Measurements from ENCODE around the gene RABGAP1L.

RABGAP1L gene

DNA sequence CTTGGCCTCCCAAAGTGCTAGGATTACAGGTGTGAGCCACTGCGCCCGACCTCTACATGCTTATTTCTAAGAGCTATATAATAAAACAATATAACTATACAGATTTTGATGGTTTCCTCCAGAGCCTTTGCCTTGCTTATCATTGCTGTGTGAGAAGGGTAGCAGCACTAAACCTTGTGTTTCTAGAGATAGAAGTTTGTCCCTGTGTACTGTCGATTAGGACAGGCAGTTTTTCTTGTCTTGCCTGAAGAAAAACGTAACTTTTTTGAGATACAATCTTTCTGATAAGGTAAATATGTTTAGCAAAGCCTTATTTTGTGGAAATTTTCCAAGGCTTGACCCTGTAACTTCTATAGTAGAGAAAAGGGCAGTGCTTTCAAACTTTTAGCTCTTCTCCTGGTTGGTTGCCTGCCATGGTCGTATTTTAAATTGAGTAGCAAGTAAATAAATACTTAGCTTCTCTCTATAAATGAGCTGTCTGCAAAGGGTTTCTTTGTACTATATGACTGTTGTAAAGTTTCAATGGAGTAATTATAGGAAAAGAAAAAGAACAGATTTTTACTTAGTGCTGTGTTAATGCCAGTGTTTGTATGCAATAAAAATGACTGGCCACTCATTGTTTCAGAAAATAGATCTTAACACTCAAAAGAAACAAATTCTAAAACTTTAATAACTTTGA is 754.0 kb downstream of the RABGAP1L start:
- H3K4me3 ChIP-seq (ENCODE audit: low read depth, low read length): no peak overlapping the region
- no peak for DNase-seq (ENCODE audit: low read depth)

DNA sequence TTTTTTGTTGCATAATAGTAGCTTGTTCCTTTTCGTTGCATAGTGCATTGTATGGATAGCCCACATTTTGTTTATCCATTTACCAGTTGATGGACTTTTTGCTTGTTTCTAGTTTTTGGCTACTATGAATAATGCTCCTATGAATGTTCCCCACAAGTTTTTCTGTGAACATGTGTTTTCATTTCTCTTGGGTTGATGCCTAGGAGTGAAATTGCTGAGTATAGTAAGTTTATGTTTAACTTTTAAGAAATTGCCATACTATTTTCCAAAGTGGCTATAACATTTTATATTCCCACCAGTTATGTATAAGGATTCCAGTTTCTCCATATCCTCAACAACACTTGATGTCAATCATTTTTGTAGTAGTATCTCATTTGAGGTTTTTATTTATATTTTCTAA is 755.7 kb downstream of the RABGAP1L start:
- no peak overlapping the region for H3K4me3 ChIP-seq (ENCODE audit: low read depth, low read length)
- no peak for DNase-seq (ENCODE audit: low read depth)

DNA sequence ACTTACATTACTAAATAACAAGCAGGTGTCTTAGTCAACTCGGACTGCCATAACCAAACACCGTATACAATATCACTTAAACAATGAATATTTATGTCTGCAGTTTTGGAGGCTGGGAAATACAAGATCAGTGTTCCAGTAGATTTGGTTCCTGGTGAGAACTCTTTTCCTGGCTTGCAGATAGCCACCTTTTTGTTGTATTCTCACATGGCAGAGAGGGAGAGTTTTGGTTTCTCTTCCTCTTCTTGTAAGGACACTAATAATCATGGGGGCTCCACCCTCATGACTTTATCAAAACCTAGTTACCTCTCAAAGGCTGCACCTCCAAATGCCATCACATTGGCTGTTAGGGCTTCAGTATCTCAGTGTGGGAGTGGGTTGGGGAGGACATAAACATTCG is 757.5 kb downstream of the RABGAP1L start:
- no peak overlapping the region for H3K4me3 ChIP-seq (ENCODE audit: low read depth, low read length)
- DNase-seq (ENCODE audit: low read depth): no peak

DNA sequence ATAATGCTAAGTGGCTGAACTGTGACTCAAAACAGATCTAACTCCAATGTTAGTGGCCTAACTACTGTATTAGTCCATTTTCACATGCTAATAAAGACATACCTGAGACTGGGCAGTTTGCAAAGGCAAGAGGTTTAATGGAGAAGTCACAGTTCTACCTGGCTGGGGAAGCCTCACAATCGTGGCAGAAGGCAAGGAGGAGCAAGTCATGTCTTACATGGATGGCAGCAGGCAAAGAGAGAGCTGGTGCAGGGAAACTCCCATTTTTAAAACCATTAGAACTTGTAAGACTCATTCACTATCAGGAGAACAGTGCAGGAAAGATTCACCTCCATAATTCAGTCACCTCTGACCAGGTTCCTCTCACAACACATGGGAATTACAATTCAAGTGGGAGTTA is 760.8 kb downstream of the RABGAP1L start:
- no peak overlapping the region for H3K4me3 ChIP-seq (ENCODE audit: low read depth, low read length)
- no peak for DNase-seq (ENCODE audit: low read depth)

DNA sequence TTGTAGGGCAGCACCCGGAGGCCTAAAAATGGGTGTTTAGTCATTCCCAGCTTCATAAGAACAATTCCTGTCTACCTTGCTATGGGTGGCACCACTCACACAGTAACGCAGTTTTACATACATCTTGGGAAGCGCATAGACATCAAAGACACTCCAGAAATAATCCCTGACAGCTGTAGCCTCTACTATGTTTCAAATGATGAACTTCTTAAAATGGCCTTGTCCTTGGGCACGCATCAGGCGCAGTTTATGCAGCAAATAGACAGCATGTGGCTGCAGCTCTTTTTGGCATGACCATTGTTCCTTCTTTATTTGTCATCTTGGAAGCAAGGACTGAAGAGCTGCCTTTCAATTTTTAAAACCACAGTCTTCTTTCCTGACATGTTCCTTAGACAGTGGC is 762.8 kb downstream of the RABGAP1L start:
- no peak overlapping the region for H3K4me3 ChIP-seq (ENCODE audit: low read depth, low read length)
- no peak for DNase-seq (ENCODE audit: low read depth)

DNA sequence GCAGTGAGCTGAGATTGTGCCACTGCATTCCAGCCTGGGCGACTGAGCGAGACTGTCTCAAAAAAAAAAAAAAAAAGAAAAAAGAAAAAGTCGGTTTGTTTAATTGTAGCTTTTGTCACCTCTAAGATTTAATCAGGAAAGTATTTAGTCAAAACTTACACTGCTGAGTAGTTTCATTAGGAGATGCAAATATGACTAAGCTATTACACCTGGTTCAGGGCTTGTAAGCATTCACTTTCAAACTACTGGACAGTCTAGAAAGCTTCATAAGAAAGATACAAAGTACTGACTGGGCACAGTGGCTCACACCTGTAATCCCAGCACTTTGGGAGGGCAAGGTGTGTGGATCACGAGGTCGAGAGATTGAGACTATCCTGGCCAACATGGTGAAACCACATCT is 764.5 kb downstream of the RABGAP1L start:
- DNase-seq (ENCODE audit: low read depth): no peak
- H3K4me3 ChIP-seq (ENCODE audit: low read depth, low read length): no peak overlapping the region

DNA sequence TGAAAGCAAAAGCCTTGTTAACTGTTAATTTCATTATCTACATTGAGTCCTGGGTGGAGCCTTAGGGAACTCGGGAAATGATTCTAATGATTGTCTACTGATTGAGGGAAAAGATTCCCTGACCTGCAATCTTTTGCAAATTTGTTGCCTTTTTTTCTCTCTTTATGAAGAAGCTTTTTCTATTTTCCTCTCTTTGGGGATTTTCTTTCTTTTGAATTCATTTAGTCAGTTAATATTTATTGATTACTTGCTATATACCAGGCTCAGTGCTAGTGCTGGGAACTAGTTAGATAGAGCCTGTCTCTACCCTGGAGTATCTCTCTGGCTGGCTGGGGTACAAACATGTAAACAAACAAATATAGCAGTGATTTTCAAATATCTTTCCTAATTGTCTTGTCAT is 769.2 kb downstream of the RABGAP1L start:
- H3K4me3 ChIP-seq (ENCODE audit: low read depth, low read length): no peak overlapping the region
- DNase-seq (ENCODE audit: low read depth): no peak

DNA sequence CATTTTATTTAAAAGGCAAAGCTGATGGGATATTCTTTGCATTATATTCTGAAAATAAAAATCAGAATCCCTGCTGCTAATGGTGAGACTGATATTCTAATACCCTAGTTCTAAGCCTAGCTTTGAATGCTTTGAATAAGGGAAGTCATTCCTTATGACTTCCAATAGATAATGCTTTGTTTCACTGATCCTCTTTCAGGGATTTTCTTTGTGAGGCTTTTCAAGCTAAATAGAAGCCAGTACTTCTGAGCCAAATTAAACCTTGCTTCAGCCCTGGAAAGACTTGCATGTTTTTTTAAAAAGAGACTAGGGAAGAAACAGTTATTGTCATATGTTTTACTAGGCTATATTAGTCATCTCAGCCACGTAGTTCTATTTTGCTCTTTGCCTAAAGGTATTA is 771.9 kb downstream of the RABGAP1L start:
- no peak overlapping the region for H3K4me3 ChIP-seq (ENCODE audit: low read depth, low read length)
- DNase-seq (ENCODE audit: low read depth): no peak

DNA sequence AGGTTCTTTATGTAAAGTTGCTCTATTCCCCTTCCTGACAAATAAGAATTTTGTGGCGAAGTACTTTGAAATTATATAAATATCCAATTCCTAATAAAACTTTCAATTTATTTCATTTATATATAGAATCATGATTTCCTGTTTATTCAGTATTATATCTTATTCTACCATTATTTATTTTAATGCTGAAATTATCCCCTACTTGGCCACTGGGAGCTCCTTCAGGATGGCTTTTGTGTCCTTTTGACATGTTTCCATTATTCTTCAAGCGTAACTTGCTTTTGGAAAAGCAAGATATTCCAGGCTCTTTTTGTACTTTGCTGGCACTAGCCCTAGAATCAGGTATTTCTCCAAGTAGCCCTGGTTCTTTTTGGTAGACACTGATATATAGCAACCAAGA is 773.3 kb downstream of the RABGAP1L start:
- DNase-seq (ENCODE audit: low read depth): no peak
- H3K4me3 ChIP-seq (ENCODE audit: low read depth, low read length): no peak overlapping the region

DNA sequence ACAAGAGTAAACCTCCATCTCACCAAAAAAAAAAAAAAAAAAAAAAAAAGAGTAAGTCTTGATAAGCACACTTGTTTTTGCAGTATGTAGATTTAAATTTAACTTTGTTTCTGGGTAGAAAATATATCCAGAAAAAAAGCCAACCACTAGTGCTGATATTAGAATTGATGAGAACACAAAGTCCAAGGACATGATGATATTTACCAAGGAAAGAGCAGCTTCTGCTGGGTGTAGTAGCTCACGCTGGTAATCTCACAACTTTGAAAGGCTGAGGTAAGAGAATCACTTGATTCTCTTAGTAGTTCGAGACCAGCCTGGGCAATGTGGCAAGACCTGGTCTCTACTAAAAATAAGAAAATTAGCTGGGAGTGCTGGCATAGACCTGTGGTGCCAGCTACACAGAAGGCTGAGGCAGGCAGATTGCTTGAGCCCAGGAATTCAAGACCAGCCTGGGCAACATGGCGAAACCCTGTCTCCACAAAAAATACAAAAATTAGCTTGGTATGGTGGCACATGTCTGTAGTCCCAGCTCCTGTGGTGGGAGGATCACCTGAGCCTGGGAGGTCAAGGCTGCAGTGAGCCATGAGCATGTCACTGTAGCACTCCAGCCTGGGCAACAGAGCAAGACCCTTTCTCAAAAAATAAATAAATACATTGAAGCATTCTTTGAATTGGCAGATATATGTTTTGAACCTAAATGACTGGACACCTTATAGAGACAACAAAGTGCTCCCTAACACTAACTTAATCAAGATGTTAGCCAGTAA is 776.8 kb downstream of the RABGAP1L start:
- no peak for DNase-seq (ENCODE audit: low read depth)
- H3K4me3 ChIP-seq (ENCODE audit: low read depth, low read length): no peak overlapping the region

DNA sequence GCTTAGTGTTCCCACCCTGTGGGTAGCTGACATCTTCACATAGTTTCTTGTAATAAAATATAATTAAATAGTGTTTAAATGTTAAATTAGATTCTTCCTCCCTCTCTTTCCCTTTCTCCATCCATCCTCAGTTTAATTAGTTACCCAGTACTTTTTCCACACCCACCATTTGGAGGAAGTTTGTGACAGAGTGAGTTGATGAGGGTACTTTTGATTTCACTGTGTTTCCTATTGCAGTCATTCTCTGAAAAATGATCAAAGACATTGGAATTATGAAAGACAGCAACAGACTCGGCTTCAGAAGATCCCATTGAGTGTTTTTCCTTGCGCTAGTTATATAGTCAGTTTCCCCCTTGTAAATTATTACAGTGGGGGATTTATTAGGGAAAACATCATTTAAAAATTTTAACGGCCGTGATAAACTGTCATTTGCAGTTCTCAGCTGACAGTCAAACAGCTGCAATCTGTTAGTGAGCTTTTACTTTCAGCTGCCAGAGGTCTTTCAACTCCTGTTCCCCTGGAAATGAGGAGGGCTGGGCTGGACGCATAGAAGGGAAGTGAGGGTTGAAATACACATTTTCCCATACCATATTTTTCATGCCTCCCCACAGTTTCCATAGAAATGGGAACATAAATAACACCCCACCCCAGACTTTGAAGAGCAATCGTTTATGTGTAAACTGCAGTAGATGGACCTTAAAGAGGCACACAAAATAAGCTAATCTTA is 779.1 kb downstream of the RABGAP1L start:
- no peak overlapping the region for H3K4me3 ChIP-seq (ENCODE audit: low read depth, low read length)
- no peak for DNase-seq (ENCODE audit: low read depth)

DNA sequence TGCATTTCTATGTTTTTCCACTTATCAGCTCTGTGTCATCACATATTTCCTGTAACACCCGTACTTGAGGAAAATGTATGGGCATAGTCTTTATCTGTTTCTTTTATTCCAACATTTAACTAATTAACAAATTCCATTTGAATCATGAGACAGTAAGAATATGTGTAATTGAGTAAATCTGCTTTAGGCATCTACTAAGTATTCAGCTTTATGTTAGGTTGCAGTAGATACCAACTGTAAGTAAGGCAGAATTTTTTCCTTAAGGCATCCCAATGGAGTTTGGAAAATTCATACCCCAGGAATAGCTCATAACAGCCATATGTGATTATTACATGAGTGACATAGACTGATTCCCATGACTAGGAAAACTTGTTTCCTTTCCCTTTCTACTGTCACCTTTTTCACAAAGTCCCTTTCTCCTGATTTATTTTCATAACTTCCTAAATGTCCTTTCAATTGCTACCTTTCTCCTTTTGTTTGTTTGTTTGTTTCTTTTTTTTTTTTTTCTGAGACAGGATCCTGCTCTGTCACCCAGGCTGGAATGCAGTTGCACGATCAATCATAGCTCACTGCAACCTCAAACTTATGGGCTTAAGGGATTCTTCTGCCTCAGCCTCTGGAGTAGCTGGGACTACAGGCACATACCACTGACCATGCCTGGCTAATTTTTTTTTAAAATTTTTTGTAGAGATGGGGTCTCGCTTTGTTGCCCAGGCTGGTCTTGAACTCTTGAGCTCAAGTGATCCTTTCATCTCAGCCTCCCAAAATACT is 780.6 kb downstream of the RABGAP1L start:
- no peak overlapping the region for H3K4me3 ChIP-seq (ENCODE audit: low read depth, low read length)
- no peak for DNase-seq (ENCODE audit: low read depth)

DNA sequence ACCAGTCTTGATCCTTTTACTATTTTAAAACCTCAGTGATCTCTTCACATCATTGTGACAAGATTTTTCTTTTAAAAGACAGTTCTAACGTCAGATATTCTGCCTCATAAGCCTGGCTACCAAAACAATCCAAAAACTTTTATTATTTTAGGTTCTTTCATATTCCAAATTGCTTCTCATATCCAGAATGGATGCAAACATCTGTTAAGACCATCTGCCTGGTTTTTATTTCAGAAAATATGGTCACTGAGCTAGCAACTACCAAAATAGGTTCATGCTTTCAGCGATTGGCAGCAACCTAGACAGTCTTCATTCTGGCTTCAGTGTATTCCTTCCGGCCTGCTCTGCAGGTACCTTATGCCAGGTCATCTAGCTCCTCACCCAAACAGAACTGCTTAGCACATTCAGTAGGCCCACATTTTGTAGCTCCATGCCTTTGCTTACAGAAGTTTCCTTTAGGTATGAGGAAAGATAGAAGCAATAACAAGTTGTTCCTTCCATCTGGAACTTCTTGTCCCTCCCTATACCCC is 781.4 kb downstream of the RABGAP1L start:
- no peak overlapping the region for H3K4me3 ChIP-seq (ENCODE audit: low read depth, low read length)
- DNase-seq (ENCODE audit: low read depth): no peak

DNA sequence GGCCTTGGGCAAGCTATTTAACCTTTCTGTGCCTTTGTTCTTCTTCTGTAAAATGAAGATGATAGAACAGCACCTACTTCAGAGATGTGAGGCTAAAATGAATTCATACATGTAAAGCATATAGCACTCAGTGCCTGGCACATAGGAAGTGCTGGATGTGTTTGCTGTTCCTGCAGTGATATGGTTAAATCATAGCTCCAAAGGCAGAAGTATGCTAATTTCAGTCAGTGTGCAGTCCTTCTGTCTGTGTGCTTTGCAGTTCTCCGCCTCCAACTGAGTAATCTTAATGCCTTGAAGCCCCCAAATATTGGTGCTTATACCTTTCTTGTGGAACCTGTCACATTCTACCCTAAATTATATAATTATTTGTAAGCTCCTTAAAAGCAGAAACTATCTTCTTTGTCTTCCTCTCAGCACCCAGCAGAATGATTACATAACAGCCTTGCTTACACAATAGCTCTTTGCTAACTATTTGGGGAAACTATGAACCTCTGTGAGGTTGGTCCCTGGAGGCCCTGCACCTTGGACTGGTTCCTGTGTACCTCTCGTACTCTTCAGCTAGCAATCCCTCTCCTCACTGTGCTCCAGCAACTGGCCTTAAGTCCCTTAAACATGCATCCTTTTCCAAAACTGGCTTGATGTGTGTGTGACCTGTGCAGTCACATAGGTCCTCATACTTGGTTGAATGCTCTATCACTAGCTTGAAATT is 783.4 kb downstream of the RABGAP1L start:
- no peak for DNase-seq (ENCODE audit: low read depth)
- no peak overlapping the region for H3K4me3 ChIP-seq (ENCODE audit: low read depth, low read length)

DNA sequence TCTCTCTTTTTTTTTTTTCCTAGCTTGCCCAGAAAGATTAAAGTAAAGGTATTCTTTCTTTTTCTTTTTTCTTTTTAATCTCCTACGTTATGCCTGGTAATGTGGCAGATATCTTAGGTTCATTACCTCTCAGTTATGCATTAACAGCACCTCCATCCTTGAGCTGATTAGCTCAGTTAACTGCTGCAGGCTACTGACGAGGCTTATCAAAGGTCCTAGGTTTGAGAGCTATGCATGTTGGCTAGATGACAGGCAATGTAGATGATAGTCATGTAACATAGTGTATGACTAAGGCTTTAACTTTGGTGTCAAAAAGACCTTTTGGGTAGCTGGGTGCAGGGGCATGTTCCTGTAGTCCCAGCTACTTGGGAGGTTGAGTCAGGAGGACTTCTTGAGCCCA is 786.7 kb downstream of the RABGAP1L start:
- DNase-seq (ENCODE audit: low read depth): no peak

DNA sequence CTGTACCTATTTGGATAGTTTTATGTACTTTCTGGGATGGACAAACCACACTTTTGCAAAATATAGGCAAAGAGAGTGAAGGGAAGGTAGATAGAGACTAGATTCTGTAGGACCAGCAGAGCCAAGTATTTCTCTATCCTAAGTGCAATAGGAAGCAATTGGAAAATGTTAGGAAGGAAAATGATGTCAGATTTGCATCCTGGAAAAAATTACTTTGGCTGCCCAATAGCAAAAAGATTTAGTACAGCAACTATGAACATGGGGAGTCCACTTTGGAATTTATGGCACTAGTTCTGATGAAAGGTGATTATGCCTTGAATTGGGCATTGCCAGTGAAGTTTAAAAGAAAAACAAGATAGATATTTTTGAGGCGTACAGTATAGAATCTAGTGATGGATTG is 789.7 kb downstream of the RABGAP1L start:
- DNase-seq (ENCODE audit: low read depth): no peak

More for the DNA sequence above, 786.7 kb downstream of the RABGAP1L start:
- H3K4me3 ChIP-seq (ENCODE audit: low read depth, low read length): no peak overlapping the region

DNA sequence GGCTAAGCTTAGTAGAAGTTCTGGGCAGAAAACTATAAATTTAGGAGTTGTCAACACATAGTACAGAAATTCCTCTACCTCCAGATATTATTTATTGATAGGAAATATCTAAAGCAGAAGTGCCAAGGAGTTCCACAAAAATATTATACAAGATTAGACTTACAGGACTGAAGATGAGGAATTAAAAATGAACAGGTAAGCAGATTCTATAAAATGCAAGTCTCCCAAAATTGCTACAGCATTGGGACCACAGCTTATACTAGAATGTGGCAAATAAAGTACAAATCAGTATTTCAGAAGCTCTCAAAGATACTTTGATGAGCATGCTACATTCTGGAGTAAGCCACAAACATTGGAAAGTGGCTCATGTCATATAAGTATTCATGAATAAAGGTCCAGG is 790.3 kb downstream of the RABGAP1L start:
- no peak for DNase-seq (ENCODE audit: low read depth)
- no peak overlapping the region for H3K4me3 ChIP-seq (ENCODE audit: low read depth, low read length)

More for the DNA sequence above, 789.7 kb downstream of the RABGAP1L start:
- no peak overlapping the region for H3K4me3 ChIP-seq (ENCODE audit: low read depth, low read length)

DNA sequence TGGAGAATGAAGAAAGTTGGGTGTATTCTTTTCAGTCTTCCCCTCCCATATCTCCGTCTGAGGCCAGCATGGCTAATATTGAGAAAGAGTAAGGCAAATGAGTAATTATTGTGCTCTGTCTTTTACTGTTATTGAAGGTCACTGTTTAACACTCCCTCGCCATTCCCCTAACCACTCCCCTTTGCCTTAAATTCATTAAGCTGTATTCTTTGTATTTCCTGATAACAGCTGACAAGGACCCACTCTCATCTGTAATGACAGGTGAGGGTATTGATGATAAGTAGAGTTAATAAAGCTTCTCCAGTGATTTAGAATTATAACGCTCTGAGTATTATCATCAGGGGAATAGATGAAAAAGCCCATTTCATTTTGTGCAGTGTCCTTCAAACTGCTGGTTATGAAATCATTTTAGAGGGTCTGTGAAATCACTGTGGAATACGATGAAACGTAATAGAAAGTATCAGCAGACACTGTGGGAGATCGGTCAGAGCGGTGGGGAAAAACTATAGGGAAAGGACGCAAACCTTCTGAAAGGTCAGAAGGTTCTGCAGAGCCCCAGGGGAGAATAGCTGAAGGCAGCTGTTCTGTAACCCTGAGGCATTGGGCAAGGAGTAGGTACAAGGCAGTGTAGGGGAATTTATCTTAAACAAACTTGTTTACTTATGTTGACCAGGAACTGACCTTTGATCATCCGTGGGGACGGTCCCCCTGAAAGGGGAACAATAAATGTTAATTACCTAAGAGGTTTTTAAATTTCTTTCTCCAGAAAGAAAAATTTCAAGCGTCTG is 794.2 kb downstream of the RABGAP1L start:
- H3K4me3 ChIP-seq (ENCODE audit: low read depth, low read length): no peak overlapping the region
- DNase-seq (ENCODE audit: low read depth): no peak
